SH-SY5Y (cell line): ENCODE data around the gene WFDC5.

Source experiments
- GATA2 ChIP-seq: IDR thresholded peaks from 2 replicates; pipeline ENCODE4 v1.6.1; 2011; ENCODE audit warnings: mild to moderate bottlenecking, low read depth, low read length
- GATA3 ChIP-seq: IDR thresholded peaks from 2 replicates; pipeline ENCODE4 v1.6.1; 2011; ENCODE audit warnings: low read depth, mild to moderate bottlenecking, low read length, moderate library complexity

The WFDC5 gene

GRCh38 chr20:45114465-45115385 is at the start of gene WFDC5:
Gene WFDC5 (minus strand): TSS chr20:45115174. CDS start chr20:45115083, 91 bp downstream.
- no peak for TF ChIP-seq GATA2
- TF ChIP-seq GATA3 = no peak

GRCh38 chr20:45163083-45163803 is 48.3 kb upstream of the WFDC5 start:
- TF ChIP-seq GATA3 (no peak), GATA2 (no peak)

- TF ChIP-seq GATA2 (no peak), GATA3 (no peak)
These were observed 43.0 kb upstream of the WFDC5 start for GRCh38 chr20:45157962-45158361.

GRCh38 chr20:45156713-45157112 is 41.7 kb upstream of the WFDC5 start:
- TF ChIP-seq GATA3 (no peak), GATA2 (no peak)

GRCh38 chr20:45154183-45154582 is 39.2 kb upstream of the WFDC5 start:
- no peak for TF ChIP-seq GATA2
- no peak for TF ChIP-seq GATA3

- TF ChIP-seq GATA2 (no peak), GATA3 (no peak)
These were observed 38.8 kb upstream of the WFDC5 start for GRCh38 chr20:45153752-45154151.

GRCh38 chr20:45153147-45153546 is 38.2 kb upstream of the WFDC5 start:
- TF ChIP-seq GATA2 = no peak
- no peak for TF ChIP-seq GATA3

GRCh38 chr20:45152405-45152804 is 37.4 kb upstream of the WFDC5 start:
- TF ChIP-seq GATA2 (no peak), GATA3 (no peak)

GRCh38 chr20:45149062-45149461 is 34.1 kb upstream of the WFDC5 start:
- TF ChIP-seq GATA2 = no peak

GRCh38 chr20:45140836-45141235 is 25.9 kb upstream of the WFDC5 start:
- TF ChIP-seq GATA3 (no peak), GATA2 (no peak)

GRCh38 chr20:45138561-45139300 is 23.8 kb upstream of the WFDC5 start:
- TF ChIP-seq GATA3 = no peak
- TF ChIP-seq GATA2 = no peak

- TF ChIP-seq GATA2 (no peak), GATA3 (no peak)
These were observed 21.9 kb upstream of the WFDC5 start for GRCh38 chr20:45136911-45137310.

GRCh38 chr20:45128099-45128498 is 13.1 kb upstream of the WFDC5 start:
- TF ChIP-seq GATA3 = no peak
- TF ChIP-seq GATA2 = no peak

- TF ChIP-seq GATA3 (no peak), GATA2 (no peak)
These were observed 9.4 kb upstream of the WFDC5 start, which contains the start of gene WFDC12 for GRCh38 chr20:45124365-45124764. Gene WFDC12 (minus strand): TSS chr20:45124465. CDS start chr20:45124447, 18 bp downstream.
